GM21619 (cell line): ENCODE results near the gene PDE4B.

Experiments used
- ATAC-seq: cut with Tn5 transposase; IDR thresholded peaks from one replicate; pipeline ENCODE4 v1.9.1; 2021; ENCODE audit not compliant: unreplicated experiment

Gene PDE4B

DNA sequence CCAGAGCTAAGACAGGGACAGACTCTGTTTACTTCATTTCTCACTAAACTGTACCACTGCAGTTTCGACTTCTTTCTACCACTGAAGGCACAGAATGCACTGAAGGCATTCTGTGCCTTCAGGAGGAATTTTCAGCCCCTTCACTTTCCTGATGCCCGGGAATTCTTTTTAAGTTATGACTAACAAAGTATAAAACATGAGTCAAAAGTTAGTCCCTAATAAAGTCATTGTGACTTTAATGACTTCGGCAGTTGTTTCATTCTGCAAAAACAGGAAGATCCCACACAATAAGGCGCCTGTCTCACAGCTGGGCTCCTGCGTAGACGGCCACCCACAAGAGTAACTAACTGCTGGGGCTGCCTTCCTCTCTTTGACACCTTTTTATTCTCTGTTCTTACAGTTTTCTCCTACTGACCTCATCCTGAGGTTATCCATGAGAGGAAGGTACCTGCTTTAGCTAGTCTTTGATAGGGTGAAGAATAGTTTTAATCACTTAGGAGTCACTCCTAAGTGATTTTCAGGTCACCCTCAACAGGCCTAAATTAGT is 557.4 kb downstream of the PDE4B start:
- ATAC-seq: peak; percentile 62

DNA sequence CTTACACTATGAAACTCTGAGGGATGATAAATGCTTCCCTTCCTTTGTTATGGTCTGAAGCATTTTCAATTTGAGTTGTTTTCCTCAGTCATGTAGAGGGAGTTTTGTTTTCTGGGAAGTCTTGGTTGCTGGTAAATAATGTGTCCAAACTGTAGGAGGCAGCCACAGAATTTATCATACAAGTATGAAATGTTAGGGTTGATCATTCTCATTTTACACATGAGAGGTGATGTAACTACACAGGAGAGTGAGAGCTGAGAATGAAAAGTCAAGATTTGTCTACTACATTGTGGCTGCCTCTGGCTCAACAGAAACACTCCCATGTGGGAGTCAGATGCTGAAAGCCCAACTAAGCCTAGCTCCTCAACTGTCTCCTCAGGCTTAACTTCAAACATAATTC is 558.8 kb downstream of the PDE4B start:
- peak; percentile 27 for ATAC-seq

DNA sequence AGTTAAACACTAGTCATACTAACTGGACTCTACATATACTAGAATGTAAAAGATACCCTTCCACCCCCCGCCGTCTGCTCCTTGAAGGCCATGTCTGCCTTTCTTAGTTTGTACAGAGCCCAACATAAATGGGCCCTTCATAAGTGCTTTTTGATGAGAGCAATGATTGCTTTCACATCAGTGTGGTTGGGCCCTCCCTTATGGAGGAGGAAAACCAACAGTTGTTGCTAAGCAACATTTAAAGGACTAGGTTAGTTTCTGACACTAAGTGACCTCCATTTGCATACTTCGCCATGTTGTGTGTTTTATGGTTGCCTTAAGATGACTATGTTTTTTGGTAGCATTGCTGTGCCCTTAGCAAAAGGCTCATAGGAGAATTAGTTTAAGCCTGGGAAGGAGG is 559.2 kb downstream of the PDE4B start:
- ATAC-seq: peak; percentile 41

DNA sequence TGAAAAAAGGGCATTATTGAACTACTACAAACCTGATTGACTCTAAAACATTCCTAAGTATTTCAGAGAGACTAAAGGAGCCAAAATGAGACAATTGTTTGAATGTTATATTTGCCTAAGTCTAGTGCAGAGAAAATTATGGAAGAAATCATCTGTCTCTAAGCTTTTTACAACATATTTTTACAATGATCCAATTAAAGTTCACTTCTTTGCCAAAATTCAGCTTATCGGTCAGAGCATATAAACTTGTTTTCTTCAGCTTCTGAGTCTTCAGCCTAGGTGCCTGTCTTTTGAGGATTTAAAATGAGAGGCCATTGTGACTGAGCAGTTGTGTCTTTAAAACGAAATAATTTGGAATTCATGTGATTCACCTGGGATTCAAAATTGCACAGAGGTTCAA is 560.1 kb downstream of the PDE4B start:
- no peak for ATAC-seq

DNA sequence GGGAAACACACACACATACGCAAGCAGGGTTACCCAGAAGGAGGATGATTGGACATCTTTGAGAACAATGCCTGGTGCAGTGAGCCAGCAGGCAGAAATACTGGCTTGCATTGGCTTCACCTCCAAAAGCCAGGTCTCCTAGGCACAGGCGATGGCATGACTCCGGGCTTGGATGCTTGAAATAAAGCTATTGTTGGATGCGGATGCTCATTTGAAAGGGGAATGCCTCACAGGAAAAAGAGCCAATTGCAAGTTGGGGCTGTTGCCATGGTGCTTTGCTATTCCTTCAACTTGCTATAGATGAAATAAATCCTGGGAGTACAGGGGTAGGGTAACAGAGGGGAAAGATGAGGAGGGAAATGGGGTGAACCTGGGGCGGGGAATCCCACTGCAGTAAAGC is 560.6 kb downstream of the PDE4B start:
- ATAC-seq: no peak

DNA sequence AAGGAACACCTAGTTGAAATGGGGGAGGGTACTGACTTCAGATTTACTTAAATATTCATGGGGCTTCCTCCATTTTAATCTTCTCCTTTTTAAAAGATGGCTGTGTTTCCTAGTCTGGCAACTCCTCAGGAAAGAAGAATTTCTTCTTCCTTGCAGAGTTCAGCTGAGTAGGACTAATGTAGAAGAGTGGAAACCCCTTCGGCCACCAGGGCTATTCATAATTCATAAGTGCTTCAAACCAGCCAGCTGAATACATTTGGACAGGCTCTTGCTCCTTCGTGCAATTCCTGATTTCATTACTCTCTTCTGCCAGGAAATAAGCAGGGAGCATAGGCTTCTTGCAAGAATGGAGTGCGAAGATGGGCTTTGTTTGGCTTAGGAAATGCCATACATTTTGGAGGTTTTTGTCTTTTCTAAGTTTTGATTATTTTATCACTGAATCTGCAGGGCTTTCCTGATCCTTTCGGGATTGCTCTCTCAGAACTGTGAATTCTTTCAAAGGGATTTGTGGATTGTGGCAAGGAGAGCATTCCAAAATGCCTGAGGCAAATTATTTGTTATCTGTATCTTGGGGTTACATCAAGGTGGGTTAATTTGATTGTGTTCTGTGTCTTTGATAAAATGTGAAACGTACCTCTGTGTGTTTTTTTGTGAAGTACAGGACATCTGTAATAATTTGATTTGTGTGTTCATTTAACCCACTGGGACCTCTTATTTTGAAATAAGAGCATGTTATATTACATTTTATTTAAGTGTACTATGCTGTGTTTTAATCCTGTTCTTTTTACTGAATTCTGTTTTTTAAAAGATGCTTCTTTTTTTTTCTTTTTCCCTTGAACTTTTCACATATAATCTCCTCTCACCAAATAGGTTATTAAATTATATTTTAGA is 561.9 kb downstream of the PDE4B start:
- ATAC-seq: no peak

DNA sequence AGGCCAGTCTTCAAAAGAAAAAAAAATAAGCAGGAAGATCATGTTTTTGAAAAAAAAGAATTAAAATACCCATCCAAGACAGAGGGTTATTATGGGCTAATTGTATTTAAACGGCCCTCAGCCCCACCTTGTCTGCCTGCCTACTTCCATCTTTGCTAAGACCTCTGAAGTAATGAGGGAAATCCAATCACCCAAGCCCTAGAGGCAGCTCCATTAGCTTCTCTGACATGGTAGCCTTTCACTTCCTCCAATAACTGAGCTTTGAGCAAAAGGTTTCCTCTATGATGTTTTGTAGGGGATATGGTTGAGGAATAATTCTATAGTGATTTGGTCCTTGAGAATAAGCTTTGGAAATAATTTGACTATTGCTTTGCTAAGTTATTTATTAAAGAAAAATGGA is 563.1 kb downstream of the PDE4B start:
- no peak for ATAC-seq

DNA sequence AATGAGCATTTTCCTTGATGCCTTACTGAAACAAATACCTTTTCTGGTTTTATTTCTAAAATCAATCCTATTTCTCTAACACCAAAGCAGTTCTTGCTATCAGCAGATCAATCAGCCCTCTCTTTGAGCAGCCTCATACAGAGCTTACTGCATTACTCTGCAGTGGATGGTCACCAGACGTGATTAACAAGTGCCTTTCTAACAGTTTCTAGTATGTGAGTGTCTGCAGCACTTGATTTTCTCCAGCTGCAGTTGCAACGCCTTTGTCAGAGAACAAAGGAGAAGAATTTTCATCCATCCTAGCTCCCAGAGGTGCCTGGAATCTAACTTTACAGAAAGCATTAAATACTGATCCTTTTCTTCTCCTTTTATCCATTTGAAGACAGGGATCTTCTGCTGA is 563.9 kb downstream of the PDE4B start:
- ATAC-seq: no peak

DNA sequence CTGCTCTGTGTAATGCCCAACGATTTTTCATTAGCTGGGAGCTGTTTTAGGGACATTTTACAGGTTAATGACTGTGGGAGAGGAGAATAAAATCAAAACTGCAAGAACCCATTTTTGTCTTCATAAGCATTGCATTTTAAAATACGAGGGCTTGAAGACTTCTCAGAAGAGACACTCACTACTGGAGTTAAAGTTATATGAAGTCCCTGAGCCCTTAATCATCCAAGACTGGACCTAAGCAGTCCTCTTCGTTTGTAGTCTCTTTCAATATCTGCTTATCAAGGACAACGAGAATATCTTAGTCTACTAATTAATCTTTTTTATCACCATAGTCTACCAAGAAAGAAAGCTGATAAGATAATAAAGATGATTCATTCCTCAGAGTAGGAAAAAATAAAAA is 564.3 kb downstream of the PDE4B start:
- ATAC-seq: no peak

DNA sequence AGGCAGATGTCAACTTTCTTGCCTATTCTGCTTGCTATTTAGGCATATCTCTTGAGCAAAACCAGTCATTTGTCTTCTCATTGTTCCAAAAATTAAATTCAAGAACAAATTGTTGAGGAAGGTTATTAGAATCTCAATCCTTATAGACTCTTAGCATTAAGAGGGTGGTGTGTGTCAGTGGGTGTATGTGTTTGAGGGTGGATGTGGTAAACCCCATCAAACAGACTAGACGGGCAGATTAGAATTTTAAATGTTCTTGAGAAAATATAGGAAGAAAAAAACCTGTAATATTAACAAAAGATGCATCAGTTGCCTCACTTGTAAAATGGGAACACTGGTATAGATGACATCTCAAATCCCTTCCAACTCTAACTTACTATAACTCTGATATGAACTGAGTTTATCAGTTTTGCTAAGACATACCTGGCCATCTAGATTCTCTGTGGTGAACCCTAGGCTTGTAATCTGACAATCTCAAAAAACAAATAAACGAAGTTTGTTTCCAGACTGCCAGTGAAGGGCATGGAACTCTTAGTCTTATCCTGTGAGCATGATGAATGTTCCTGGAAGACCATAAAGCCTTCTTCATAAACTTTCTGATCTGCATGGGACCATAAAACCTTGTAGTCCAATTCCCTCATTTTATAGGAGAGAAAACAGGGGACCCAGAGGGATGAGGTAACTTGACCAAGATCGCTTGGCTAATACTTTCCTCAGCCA is 564.9 kb downstream of the PDE4B start:
- ATAC-seq: no peak

DNA sequence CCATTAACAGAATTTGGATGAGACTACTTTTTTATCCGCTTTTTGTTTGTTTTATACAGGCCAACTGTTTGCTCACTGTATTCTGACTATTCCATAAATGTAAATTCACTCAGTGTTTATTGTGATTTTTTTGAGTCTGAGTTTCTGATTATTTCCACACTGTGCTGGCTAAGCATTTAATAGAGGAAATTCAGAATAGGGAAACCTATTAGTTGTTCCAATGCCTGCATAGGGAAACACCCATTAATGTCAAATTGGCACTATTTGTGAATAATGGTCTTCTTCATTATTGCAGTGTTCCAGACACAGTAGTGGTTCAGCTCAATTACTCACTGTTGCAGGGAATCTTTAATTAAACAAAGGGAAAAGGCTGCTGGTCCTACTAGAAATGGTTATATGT is 566.6 kb downstream of the PDE4B start:
- no peak for ATAC-seq

DNA sequence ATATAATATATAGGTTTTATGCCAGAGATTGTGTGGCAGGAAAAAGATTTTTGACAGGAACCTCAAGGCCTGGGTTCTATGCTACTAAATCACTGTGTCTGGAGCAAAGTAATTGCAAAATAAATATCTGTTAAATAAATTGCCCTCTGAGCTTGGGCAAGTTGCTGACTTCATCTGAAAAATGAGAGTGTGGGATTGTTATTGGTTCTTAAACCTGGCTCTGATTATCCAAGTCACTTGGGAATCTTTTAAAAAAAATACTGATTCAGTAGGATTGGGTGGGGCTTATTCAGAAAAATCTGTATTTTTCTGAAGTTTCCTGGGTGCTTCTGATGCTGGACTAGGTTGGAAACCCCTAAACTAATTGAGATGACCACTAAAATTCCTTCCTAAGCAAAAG is 567.1 kb downstream of the PDE4B start:
- ATAC-seq: no peak

DNA sequence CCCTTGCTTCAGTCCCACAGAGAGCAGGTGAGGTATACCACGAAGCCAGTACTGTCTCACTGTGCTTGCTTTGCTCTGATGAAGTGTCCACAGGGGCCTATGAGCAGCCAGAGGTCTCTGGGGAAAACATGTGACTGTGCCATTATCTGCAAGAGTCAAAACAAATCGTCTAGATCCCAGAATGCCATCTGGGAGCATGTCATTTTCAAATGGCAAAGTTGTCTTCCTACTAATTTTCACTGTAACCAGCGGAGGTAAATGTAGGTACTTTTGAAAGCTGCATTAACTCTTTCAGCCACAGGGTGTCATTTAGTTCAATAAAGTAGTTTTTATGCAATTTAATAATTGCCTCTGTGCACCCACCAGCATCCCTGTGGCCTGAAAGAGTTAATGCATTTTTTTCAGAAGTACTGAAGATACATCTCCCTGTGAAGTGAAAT is 567.6 kb downstream of the PDE4B start:
- no peak for ATAC-seq

DNA sequence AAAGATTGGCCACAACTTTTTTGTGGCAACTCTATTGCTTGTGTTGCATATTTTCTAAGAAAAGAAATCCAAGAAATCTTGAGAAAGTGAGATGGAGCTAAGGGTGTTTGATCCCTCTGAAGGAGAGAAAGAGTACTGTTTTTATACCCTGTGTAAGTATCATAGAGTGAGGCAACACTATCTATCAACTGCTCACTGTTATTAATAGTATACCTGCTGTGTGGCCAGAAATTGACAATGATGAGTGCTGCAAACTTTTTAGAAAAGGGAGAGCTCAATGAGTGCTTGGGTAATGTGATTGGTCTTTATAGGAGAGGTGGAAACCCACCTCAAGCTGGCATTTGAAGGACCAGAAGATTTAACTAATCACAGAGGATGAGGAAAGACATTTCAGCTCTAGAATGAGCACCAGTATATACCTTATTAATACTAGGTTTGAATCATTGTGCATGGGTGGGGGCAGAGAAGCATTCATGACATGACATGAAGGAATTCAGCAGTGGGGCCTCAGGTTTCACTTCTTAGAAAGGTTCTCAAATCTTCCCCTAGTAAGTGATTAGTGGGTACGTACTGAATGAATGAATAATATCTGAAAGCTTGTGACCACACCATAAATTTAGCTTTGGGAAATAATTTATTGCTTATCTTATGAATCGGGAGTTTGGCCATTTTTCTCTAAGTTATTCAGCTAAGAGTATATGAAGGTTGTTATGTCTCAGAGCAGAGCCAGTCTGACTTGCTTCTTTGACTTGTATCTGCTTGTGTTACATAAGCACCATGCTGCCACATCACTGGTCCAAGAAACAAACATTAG is 572.1 kb downstream of the PDE4B start:
- ATAC-seq: peak; percentile 58

DNA sequence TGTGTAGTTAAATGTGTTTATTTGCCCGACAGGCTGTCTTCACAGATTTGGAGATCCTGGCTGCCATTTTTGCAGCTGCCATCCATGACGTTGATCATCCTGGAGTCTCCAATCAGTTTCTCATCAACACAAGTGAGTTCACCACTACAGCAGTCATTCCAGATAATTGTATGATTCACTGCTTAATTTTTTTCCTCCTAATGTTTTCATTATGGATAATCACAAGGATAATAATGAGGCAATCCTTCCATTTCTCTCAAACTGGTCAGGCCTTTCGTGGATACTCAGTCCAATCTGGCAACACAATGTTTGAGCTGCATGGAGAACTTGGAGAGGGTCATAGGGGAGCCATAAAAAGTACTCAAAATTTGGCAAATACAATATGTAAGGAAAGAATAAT is 572.9 kb downstream of the PDE4B start:
- no peak for ATAC-seq

DNA sequence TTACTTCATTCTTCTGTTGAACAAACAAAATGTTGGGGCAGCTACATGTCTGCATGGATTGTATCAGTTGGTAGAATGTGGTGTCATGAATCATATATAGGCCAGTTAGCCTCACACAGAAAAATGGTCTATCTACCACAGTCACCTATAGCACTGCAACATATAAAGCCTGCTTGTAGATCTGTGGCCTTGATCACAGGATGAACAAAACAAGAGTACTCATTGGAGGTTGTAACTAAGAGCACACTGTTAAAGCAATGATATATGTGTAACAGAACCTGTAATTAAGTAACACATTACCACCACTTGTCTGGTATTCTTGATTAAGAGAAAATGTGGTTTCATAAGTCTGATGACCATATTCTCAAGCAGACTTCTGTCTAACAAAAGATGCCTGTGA is 573.9 kb downstream of the PDE4B start:
- ATAC-seq: no peak

DNA sequence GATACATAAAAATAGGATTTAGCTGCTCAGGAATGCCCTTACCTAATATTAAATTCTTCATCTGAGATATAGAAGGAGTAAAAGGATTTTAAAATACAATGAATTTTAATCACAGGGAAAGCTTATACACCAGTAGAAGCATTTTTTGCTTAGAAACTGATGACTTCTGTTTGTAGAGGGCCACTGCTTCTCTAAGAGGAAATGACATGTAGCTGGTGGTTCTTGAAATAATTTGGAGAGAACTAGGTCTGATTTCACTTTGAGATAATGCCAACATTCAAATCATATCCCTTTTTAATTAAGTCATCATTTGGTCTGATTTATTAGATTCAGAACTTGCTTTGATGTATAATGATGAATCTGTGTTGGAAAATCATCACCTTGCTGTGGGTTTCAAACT is 574.7 kb downstream of the PDE4B start:
- no peak for ATAC-seq

DNA sequence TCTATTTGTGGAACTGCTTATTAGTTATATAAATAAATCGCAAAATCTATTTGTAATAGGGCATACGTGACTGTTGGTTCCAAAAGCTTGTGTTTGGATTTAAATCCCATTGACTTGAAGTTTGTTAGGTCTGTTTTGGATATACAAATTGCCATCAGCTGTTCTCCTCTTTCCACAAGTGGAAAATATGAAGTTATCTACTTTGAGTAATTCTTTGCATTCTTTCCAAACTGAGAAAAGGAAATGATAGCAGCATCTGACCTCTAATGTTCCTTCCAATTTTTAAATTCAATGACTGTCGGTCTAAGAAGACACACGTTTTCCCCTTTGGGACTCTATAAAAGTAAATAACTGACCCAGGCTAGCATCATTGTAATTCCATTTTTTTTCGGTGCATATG is 575.6 kb downstream of the PDE4B start:
- no peak for ATAC-seq

DNA sequence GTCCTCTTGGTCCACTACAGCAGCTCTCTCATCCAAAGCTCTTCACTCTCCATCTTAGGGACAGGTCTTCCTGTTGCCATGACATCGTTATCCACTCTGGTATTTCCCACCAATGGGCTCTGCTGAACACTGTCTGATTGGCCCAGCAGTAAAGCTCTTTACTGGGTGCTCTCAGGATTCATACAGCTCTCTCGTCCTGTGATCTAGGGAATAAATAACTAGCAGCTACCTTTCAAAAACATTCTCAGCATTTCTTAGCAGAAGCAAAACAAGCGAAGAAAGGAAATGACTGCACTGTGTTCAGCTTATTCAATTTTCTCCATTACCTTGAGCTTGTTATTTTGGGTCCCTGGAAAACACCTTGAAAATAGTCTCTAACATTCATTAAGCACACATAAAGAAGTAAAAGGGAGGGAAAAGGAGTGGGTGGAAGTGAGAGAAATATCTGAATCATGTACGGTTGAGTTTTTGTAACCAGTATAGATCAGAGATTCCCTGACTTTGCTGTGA is 577.8 kb downstream of the PDE4B start:
- ATAC-seq: no peak

DNA sequence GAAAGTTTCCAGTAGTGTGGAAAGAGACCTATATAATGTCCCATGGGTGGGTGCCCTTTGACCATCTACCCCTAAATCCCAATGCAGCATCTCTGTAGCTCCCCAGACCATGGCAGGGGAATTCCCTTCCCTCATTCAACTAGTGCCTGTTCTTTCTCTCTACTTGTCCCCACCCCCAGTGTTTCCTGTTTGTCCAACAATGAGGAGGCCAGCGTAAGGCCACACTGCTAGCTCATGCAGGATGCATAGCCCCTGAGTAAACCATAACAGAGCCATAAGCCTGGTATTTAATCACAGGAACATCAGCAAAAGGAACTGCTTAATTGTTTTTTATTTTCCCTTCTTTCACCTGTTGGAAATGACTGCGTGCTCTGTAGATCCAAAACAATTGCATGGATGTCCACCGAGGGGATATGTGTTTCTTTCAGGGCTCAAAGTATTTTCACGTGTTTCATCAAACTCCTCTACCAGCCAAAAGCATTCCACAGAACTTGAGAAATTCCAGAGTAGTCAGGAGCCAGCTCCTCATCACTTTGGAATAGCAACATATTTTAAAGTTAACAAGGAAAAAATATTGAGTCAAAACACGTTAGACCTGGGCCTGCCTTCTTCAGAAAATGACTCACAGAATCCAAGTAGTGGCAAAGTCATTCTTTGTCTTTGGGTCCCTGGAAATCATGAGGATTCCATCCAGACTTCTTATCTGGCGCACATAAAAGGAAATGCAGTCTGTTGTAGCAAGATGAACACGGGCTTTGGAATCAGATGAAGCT is 578.7 kb downstream of the PDE4B start:
- ATAC-seq: peak; percentile 30
